Endodermal cell (in vitro differentiated cells): ENCODE results near the gene MAP3K5. TPM values are rescaled to one million over a fixed set of nuclear protein-coding genes. Genes with fewer than 3 reads are reported as not detected.

Source experiments
- DNase-seq: peaks from one replicate; pipeline ENCODE4 v3.0.0-alpha.2; 2017
- H3K27ac ChIP-seq: 2 replicates; pipeline ENCODE4 v1.5.1; 2013; ENCODE audit warnings: mild to moderate bottlenecking, low read depth, low read length, moderate library complexity
- H3K27me3 ChIP-seq: 2 replicates; pipeline ENCODE4 v1.6.1; 2013; ENCODE audit warnings: mild to moderate bottlenecking, low read length, moderate library complexity; ENCODE audit not compliant: insufficient read depth, control insufficient read depth, poor library complexity, severe bottlenecking
- H3K36me3 ChIP-seq: 2 replicates; pipeline ENCODE4 v1.7.0; 2013; ENCODE audit warnings: mild to moderate bottlenecking, low read length, moderate library complexity; ENCODE audit not compliant: control insufficient read depth, insufficient read depth
- H3K4me1 ChIP-seq: one replicate; pipeline ENCODE4 v1.7.0; 2013; ENCODE audit warnings: low read length; ENCODE audit not compliant: control insufficient read depth, insufficient read depth
- H3K4me3 ChIP-seq: 2 replicates; pipeline ENCODE4 v1.5.1; 2013; ENCODE audit warnings: mild to moderate bottlenecking, low read length, moderate library complexity
- H3K9ac ChIP-seq: 2 replicates; pipeline ENCODE4 v1.6.1; 2013; ENCODE audit warnings: mild to moderate bottlenecking, low read length, moderate library complexity; ENCODE audit not compliant: poor library complexity, severe bottlenecking; ENCODE audit errors: extremely low read depth
- H3K9me3 ChIP-seq: 2 replicates; pipeline ENCODE4 v1.6.1; 2013; ENCODE audit warnings: mild to moderate bottlenecking, low read length, moderate library complexity; ENCODE audit not compliant: control insufficient read depth
- H3K27ac Mint-ChIP-seq: 2 replicates; pipeline ENCODE4 v1.8.0; 2020; ENCODE audit warnings: mixed read lengths
- H3K27me3 Mint-ChIP-seq: 2 replicates; pipeline ENCODE4 v1.8.0; 2021; ENCODE audit warnings: mild to moderate bottlenecking, mixed read lengths; ENCODE audit not compliant: insufficient read depth
- H3K36me3 Mint-ChIP-seq: 2 replicates; pipeline ENCODE4 v1.8.0; 2020; ENCODE audit warnings: low read depth, mixed read lengths
- H3K4me1 Mint-ChIP-seq: 2 replicates; pipeline ENCODE4 v1.8.0; 2020; ENCODE audit warnings: mixed read lengths
- H3K4me3 Mint-ChIP-seq: 2 replicates; pipeline ENCODE4 v1.8.0; 2020; ENCODE audit warnings: mild to moderate bottlenecking, moderate library complexity, mixed read lengths
- H3K9me3 Mint-ChIP-seq: 2 replicates; pipeline ENCODE4 v1.8.0; 2020; ENCODE audit warnings: mild to moderate bottlenecking, mixed read lengths
- CTCF ChIP-seq: fragments of 200-600 bp; sonication (generic); conservative IDR thresholded peaks from 2 replicates; pipeline ENCODE4 v1.5.0; 2021; ENCODE audit warnings: antibody characterized with exemption, mild to moderate bottlenecking
- WGBS, 2 experiments: methylation state at CpG; one replicate each; pipeline versions ENCODE4 v1.1.5 to v1.1.7; 2013; ENCODE audit warnings: missing lambda C conversion rate in 2 of 2, mixed read lengths in 1 of 2; ENCODE audit not compliant: insufficient coverage in 1 of 2, insufficient read length in 1 of 2; 5-methylcytosine and 5-hydroxymethylcytosine counted together
- total RNA-seq, 2 donors: library from RNA; stranded (reverse); fragmentation: NEBNext Ultra II Directional in 1 of 2; extraction: Animal tissue kit (Norgen Biotek cat#: 25700) in 1 of 2; gene quantifications; 2 replicates in 1 of 2; 3 replicates in 1 of 2; pipeline ENCODE4 v1.2.1, GENCODE V29; 2021

Gene MAP3K5
- total RNA-seq, 2 donors from 2014 or later, result 1.6 to 3.4 TPM

DNA sequence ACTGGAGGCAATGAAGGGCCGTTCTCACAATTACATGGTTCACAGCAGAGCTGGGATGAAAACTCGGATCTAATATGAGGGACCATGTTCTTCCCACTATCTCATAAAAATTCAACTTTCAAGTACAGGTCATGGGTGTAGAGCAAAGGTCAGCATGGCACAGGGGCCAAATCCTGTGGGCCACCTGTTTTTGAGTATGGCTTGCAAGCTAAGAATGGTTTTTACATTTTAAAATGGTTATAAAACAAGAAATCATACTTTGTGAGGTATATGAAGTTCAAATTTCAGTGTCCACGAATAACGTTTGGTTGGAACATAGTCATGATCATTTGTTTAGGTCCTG lies 4.6 kb downstream of the MAP3K5 start:
- no peaks in the 10 kb centered on the region for H3K9me3 ChIP-seq
- H3K27me3 ChIP-seq, result peaks cover 23% of the 10 kb centered on the region
- H3K4me1 ChIP-seq, result no peaks in the 10 kb centered on the region
- no peak for DNase-seq
- H3K27ac Mint-ChIP-seq, result no peak overlapping the region
- no peak overlapping the region for H3K4me3 ChIP-seq
- H3K4me1 Mint-ChIP-seq, result peaks cover 8% of the 10 kb centered on the region
- 80 to 83% methylated on average over 1 to 4 of the region's 4 CpGs for WGBS, 2 experiments
- peaks cover 39% of the 10 kb centered on the region for H3K27me3 Mint-ChIP-seq
- no peaks in the 10 kb centered on the region for H3K9me3 Mint-ChIP-seq
- H3K36me3 Mint-ChIP-seq, result no peaks in the 10 kb centered on the region
- no peaks in the 10 kb centered on the region for H3K36me3 ChIP-seq
- TF ChIP-seq CTCF, result no peak
- H3K9ac ChIP-seq, result no peak overlapping the region
- no peak overlapping the region for H3K27ac ChIP-seq
- no peak overlapping the region for H3K4me3 Mint-ChIP-seq

DNA sequence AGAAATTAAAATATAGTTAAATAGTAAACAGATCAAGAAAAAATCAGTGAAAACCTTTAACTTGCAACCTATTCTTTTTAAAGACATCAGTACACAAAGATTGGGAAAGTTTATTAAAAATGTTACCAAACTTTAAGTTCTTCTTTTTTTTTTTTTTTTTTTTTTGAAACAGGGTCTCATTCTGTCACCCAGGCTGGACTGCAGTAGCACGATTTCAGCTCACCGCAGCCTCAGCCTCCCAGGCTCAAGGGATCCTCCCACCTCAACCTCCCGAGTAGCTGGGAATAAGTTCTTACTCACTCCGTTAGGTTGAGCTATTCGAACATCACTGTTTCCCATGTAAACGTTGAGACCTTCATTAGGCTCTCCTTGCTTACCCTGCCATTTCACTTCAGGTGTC lies 5.6 kb downstream of the MAP3K5 start:
- WGBS, 2 experiments, result 92 to 93% methylated on average over 6 of the region's 6 CpGs
- Mint-ChIP-seq H3K27ac (no peak overlapping the region), H3K36me3 (no peaks in the 10 kb centered on the region), H3K4me3 (no peak overlapping the region), H3K9me3 (no peaks in the 10 kb centered on the region), H3K4me1 (peaks cover 8% of the 10 kb centered on the region), H3K27me3 (peaks cover 37% of the 10 kb centered on the region)
- no peak for DNase-seq
- TF ChIP-seq CTCF, result no peak
- no peaks in the 10 kb centered on the region for H3K9me3 ChIP-seq
- no peaks in the 10 kb centered on the region for H3K4me1 ChIP-seq
- H3K36me3 ChIP-seq, result no peaks in the 10 kb centered on the region
- H3K4me3 ChIP-seq, result no peak overlapping the region
- H3K27ac ChIP-seq, result no peak overlapping the region
- no peak overlapping the region for H3K9ac ChIP-seq
- H3K27me3 ChIP-seq, result peaks cover 19% of the 10 kb centered on the region

GRCh38 chr6:136784910-136785746 lies 7.1 kb downstream of the MAP3K5 start:
- TF ChIP-seq CTCF, result no peak
- H3K4me1 Mint-ChIP-seq, result no peaks in the 10 kb centered on the region
- Histone ChIP-seq H3K27me3 (peaks cover 4% of the 10 kb centered on the region), H3K4me1 (no peaks in the 10 kb centered on the region), H3K36me3 (no peaks in the 10 kb centered on the region), H3K4me3 (no peak overlapping the region), H3K27ac (no peak overlapping the region), H3K9ac (no peak overlapping the region), H3K9me3 (no peaks in the 10 kb centered on the region)
- DNase-seq, result no peak
- H3K27me3 Mint-ChIP-seq, result peaks cover 22% of the 10 kb centered on the region
- no peaks in the 10 kb centered on the region for H3K36me3 Mint-ChIP-seq
- H3K9me3 Mint-ChIP-seq, result no peaks in the 10 kb centered on the region
- 86 to 88% methylated on average over 7 to 10 of the region's 10 CpGs for WGBS, 2 experiments
- no peak overlapping the region for H3K4me3 Mint-ChIP-seq
- H3K27ac Mint-ChIP-seq, result no peak overlapping the region
